Kidney (tissue), 14 donors: ENCODE data around the gene LRP1. TPM values are rescaled to one million over a fixed set of nuclear protein-coding genes. Genes with fewer than 3 reads are reported as not detected.

Experiments
- DNase-seq, 5 donors: peaks; one replicate each; pipeline ENCODE4 v3.0.0-alpha.2; 2013 to 2020
- FAIRE-seq: peaks from 2 replicates; lab custom pipeline; 2012; peaks lifted over from hg19 to GRCh38; lab: Jason Lieb, UNC
- H3K27ac ChIP-seq, 2 donors: one replicate each; pipeline ENCODE4 v1.7.0; 2013; ENCODE audit warnings: low read depth in 2 of 2, low read length in 2 of 2, inconsistent platforms in 1 of 2
- H3K27me3 ChIP-seq: one replicate; pipeline ENCODE4 v1.7.1; 2013; ENCODE audit warnings: low read length, inconsistent platforms; ENCODE audit not compliant: control insufficient read depth, insufficient read depth
- H3K36me3 ChIP-seq, 3 donors: one replicate each; pipeline versions ENCODE4 v1.7.0 to v1.7.1; 2013; ENCODE audit warnings: low read length in 3 of 3, control low read depth in 1 of 3, inconsistent platforms in 1 of 3; ENCODE audit not compliant: insufficient read depth in 3 of 3, control insufficient read depth in 2 of 3
- H3K4me1 ChIP-seq, 3 donors: one replicate each; pipeline versions ENCODE4 v1.7.0 to v1.7.1; 2013; ENCODE audit warnings: low read length in 3 of 3, inconsistent platforms in 1 of 3, low read depth in 1 of 3; ENCODE audit not compliant: control insufficient read depth in 2 of 3, insufficient read depth in 2 of 3
- H3K4me3 ChIP-seq, 3 donors: one replicate each; pipeline versions ENCODE4 v1.7.0 to v1.8.1; 2013; ENCODE audit warnings: low read length in 3 of 3, control low read depth in 1 of 3, inconsistent platforms in 1 of 3
- H3K9ac ChIP-seq, 3 donors: one replicate each; pipeline versions ENCODE4 v1.7.0 to v1.7.1; 2013; ENCODE audit warnings: low read length in 3 of 3, control low read depth in 1 of 3, inconsistent platforms in 1 of 3
- H3K9me3 ChIP-seq, 3 donors: one replicate each; pipeline versions ENCODE4 v1.7.0 to v1.7.1; 2013; ENCODE audit warnings: low read length in 3 of 3, control low read depth in 1 of 3, inconsistent platforms in 1 of 3; ENCODE audit not compliant: control insufficient read depth in 2 of 3, insufficient read depth in 1 of 3
- intact Hi-C: fragments of 100-400 bp; cut with DNase I; formaldehyde crosslinking; loops from one replicate; pipeline ENCODE4 v1.11.1; 2022
- polyA plus RNA-seq: library from polyadenylated mRNA; stranded (reverse); fragments of 350-450 nt; fragmentation: Illumina TruSeq; extraction: RNeasy Lipid Tissue Mini Kit (QIAGEN cat#74804); gene quantifications from one replicate; pipeline ENCODE4 v1.2.3, GENCODE V29; 2014; ENCODE audit warnings: low read depth, low replicate concordance; ENCODE audit not compliant: insufficient read depth
- total RNA-seq: library from RNA; stranded (reverse); fragmentation: NEBNext Ultra II Directional; extraction: Animal tissue kit (Norgen Biotek cat#: 25700); gene quantifications from one replicate; pipeline ENCODE4 v1.2.1, GENCODE V29; 2021
- TF ChIP-seq, protein P1 (sequence below): IDR thresholded peaks from 3 replicates; pipeline ENCODE4 v1.5.1; 2012; ENCODE audit warnings: mild to moderate bottlenecking, moderate library complexity, borderline replicate concordance; ENCODE audit not compliant: insufficient read depth; ENCODE audit errors: extremely low read depth
- donor health status: control.
- donor health status: control.
- donor health status: control.
- donor health status: control.
- donor health status: control.
- donor health status: DM: yes; HTN: yes; CAD: no.
- donor health status: Normal renal cell carcinoma (clear cell type).

Gene LRP1
- total and polyA plus RNA-seq, 2 donors from 2014 or later, result 18.7 to 121 TPM

DNA sequence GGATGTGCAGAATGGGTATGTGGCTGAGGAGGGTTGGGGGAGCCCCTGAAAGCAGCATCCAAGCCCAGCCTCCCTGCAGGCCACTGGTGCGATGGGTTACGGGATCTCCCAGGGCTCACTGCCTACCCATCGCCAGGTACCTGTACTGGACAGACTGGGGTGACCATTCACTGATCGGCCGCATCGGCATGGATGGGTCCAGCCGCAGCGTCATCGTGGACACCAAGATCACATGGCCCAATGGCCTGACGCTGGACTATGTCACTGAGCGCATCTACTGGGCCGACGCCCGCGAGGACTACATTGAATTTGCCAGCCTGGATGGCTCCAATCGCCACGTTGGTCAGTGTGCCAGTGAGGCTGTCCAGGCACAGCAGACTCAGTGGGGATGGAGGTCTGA, 70.0 kb downstream of the LRP1 start:
- intact Hi-C loops, result no loop called here
- H3K4me3 ChIP-seq, result no peak overlapping the region
- TF ChIP-seq, protein P1, sequence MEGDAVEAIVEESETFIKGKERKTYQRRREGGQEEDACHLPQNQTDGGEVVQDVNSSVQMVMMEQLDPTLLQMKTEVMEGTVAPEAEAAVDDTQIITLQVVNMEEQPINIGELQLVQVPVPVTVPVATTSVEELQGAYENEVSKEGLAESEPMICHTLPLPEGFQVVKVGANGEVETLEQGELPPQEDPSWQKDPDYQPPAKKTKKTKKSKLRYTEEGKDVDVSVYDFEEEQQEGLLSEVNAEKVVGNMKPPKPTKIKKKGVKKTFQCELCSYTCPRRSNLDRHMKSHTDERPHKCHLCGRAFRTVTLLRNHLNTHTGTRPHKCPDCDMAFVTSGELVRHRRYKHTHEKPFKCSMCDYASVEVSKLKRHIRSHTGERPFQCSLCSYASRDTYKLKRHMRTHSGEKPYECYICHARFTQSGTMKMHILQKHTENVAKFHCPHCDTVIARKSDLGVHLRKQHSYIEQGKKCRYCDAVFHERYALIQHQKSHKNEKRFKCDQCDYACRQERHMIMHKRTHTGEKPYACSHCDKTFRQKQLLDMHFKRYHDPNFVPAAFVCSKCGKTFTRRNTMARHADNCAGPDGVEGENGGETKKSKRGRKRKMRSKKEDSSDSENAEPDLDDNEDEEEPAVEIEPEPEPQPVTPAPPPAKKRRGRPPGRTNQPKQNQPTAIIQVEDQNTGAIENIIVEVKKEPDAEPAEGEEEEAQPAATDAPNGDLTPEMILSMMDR, result no peak
- FAIRE-seq (no peak), DNase-seq (no peak)
- no peaks in the 10 kb centered on the region for H3K9me3 ChIP-seq
- no peaks in the 10 kb centered on the region for H3K27me3 ChIP-seq
- no peak overlapping the region for H3K27ac ChIP-seq
- H3K4me1 ChIP-seq, result no peaks in the 10 kb centered on the region
- H3K9ac ChIP-seq, result no peak overlapping the region
- H3K36me3 ChIP-seq, result peaks cover 0 to 13% (median 7%) of the 10 kb centered on the region in 3 donors

DNA sequence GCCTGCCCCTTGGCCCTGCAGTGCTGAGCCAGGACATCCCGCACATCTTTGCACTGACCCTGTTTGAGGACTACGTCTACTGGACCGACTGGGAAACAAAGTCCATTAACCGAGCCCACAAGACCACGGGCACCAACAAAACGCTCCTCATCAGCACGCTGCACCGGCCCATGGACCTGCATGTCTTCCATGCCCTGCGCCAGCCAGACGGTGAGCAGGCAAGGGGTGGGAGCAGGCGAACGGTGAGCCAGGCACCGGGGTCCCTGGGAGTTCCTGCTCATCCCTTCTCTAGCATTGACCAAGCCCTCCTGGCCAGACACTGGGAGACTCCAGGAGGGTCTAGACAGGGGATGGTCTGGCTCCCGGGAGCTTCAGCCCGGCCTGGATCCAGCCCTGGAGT, 70.9 kb downstream of the LRP1 start:
- Histone ChIP-seq H3K27ac (no peak overlapping the region), H3K4me3 (no peak overlapping the region), H3K36me3 (peaks cover 0 to 9% (median 7%) of the 10 kb centered on the region in 3 donors), H3K9me3 (no peaks in the 10 kb centered on the region), H3K9ac (no peak overlapping the region), H3K27me3 (no peaks in the 10 kb centered on the region), H3K4me1 (no peaks in the 10 kb centered on the region)
- no peak for FAIRE-seq
- no peak for DNase-seq
- TF ChIP-seq, protein P1, result no peak
- intact Hi-C loops, result no loop called here

DNA sequence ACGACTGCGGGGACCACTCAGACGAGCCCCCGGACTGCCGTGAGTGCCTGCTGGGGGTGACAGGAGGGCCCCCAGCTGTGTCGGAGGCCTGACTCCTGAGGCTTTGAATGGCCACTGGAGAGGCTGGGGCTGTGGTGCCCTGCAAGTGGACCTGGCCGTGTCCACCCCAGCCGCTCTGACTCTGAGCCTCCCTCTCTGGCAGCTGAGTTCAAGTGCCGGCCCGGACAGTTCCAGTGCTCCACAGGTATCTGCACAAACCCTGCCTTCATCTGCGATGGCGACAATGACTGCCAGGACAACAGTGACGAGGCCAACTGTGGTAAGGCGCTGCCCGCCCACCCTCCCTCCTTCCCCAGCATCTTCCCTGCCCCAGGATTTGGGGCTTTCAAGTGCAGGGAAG, 72.2 kb downstream of the LRP1 start:
- H3K27ac ChIP-seq, result no peak overlapping the region
- no peaks in the 10 kb centered on the region for H3K9me3 ChIP-seq
- no peak overlapping the region for H3K9ac ChIP-seq
- intact Hi-C loops, result no loop called here
- no peak for FAIRE-seq
- TF ChIP-seq, protein P1, result no peak
- no peak for DNase-seq
- H3K27me3 ChIP-seq, result no peaks in the 10 kb centered on the region
- H3K36me3 ChIP-seq, result peaks cover 0 to 6% (median 5%) of the 10 kb centered on the region in 3 donors
- H3K4me3 ChIP-seq, result no peak overlapping the region
- no peaks in the 10 kb centered on the region for H3K4me1 ChIP-seq

DNA sequence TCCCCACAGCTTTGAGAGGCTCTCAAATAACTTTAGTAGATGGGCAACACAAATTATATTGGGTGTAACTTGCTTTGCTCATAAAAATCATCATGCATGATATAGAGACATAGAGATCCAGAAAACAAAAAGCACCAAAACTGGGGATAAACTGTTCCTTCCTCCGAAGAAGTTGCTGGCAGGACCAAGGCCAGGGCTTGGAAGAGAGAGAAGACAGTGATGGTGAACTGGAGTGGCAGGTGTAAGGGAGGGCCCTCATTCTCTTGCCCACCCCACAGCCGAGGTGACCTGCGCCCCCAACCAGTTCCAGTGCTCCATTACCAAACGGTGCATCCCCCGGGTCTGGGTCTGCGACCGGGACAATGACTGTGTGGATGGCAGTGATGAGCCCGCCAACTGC, 72.9 kb downstream of the LRP1 start:
- intact Hi-C loops, result no loop called here
- Histone ChIP-seq H3K27me3 (no peaks in the 10 kb centered on the region), H3K36me3 (peaks cover 2 to 7% (median 6%) of the 10 kb centered on the region in 3 donors), H3K4me1 (no peaks in the 10 kb centered on the region), H3K9ac (no peak overlapping the region), H3K4me3 (no peak overlapping the region), H3K27ac (no peak overlapping the region), H3K9me3 (no peaks in the 10 kb centered on the region)
- TF ChIP-seq, protein P1, result no peak
- no peak for DNase-seq
- no peak for FAIRE-seq
